Islet of Langerhans (tissue), 1 donor: ENCODE results near the gene CXCL14.
"Not testable (repeated sequence)": the region's sequence is repeated elsewhere in the genome, so short reads cannot be mapped to it uniquely, and the experiment has no call there.

Source experiments
- FAIRE-seq: peaks from one replicate; lab custom pipeline; 2011; peaks lifted over from hg19 to GRCh38; lab: Jason Lieb, UNC

Gene CXCL14

DNA sequence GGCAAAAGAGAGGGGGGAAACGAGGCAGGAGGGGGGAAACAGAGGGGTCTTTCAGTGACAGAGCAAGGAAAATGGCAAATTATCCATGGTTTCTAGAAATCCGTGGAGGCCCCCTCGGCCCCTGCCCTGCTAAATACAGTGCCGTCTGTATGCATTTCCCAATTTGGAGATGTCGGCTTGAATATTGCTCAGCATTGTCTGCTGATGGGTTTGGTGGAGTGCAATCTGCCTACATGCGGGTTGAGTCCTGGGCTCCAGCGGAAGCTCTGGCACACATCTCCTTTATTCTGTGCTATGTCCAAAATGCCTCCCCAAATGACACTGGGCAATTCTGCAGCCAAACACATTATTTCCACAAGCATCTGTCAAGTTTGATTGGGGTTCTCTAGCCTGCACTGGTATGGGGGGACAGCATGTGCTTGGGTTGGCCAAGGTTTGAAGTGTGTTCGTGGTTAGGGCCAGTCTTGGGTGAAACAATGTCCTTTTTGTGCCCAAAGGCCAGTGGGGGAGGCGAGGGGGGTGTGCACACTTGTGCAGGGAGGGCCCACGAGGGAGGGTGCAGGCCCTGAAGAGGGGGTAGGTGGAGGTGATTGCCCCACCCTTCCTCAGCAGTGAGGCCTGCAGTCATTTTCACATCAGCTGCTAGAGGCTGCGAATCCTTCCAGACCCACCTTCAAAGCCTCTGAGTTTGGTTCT lies 36.8 kb downstream of the CXCL14 start:
- no peak for FAIRE-seq

- no peak for FAIRE-seq
These were observed 39.3 kb downstream of the CXCL14 start for GRCh38 chr5:135539430-135540005.

DNA sequence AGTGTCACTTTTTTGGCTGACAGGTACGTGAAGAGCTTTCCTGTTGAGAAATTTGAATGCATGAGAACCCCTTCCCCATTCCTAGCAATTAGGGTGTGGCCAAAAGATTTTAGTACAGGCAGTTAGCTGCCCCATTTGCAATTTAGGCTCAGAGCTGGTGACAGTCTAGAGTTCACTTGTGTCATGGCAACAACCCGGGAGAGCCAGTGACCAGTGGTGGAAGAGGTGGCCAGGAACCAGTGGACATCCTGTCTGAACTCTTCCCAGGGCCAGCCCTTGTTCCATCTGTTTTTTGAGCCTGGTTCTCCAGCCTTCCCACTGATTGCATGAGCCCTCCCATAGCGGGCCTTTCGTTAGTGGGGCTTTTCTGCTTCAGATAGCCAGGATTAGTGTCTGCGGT lies 40.5 kb downstream of the CXCL14 start:
- no peak for FAIRE-seq

DNA sequence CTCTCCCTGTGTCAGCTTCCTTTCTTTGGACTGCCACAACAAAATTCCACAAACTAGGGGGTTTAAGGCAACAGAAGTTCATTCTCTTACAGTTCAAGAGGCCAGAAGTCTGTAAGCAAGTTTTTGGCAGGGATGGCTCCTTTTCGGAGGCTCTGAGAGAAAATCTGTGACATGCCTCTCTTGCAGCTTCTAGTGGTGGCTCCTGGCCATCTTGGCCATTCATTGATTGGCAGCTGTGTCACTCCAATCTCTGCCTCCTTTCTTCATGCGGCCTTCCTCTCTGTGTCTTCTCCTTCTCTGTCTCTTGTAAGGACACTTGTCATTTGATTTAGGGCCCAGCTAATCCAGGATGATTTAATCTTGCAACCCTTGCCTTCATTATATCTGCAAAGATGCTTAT lies 41.0 kb downstream of the CXCL14 start:
- no peak for FAIRE-seq

DNA sequence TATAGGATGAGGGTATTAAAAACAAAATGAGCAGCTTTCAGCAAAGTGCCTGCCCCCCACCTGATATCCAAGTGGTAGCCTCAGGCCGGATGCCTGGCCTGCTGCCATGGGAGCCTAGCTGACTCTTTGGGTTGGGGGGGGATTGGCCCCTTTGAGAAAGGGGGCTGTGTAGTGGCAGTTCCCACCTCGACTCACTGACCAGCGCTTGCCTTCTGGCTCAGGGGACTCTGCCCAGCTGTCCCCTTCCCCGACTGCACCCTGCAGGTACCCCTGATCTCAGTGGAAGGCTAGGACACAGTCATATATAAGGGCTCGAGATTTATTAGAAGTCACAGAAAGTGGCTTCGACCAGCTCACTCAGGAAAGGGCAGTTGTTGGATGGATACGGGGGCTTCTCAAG lies 41.5 kb downstream of the CXCL14 start:
- FAIRE-seq: no peak

- FAIRE-seq: no peak
These were observed 42.7 kb downstream of the CXCL14 start, which contains the start of gene NEUROG1 for GRCh38 chr5:135535820-135536801. TSS of gene NEUROG1 (minus strand) at chr5:135535964. CDS start at chr5:135535690, 274 bp downstream.

DNA sequence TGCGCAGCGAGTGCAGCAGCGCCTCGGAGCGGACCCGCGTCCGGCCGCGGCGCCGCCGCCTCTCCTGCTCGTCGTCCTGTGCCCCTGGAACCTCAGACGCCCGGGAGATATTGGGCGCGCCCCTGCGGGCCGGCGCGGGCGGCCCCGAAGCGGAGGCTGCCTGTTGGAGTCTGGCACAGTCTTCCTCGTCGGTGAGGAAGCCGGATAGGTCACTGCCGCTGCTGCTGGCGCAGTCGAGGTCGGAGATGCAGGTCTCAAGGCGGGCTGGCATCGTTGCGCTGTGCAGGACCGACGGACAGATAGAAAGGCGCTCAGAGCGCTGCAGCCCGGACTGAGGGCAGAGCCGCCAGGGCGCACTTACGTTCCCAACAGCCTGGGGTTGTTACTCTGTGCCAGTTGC lies 43.4 kb downstream of the CXCL14 start:
- FAIRE-seq: no peak

GRCh38 chr5:135534609-135535419 lies 44.0 kb downstream of the CXCL14 start:
- FAIRE-seq: no peak

DNA sequence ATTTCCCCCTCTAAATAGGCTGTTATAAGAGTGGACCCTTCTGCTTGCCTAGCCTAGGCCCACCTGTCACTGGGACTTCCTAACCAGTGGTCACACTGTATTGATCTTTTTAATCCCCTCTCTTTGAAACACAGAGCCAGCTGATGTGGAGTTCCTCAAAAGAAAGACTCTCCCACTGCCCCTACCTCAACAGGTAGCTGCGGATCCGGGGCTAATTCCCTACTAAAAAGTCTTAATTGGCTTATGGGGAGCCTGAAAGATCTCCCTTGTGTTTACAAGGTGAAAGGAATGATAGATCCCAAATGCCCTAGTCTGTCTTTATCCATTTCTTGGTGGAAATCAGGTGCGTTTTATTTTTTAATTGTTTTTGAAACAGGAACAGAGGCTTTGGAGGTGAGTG lies 45.0 kb downstream of the CXCL14 start:
- FAIRE-seq: no peak

DNA sequence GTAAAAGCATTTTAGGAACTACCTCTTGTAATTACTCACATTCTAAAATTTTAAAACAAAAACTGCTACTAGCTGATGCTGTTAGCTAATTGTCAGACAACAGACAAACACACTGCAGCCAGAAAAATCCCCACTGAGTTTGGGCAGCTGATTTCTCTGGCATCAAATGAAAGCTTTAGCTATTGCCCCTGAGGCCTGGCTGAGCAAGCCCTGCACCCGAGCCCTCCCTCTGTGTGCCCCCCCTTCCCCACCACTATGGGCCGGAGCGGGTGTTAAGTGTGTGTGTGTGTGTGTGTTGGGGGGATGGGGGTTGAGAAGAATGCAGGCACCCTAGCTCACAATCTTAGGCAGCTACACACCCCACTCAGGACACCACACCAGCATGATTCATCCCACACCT lies 45.5 kb downstream of the CXCL14 start:
- no peak for FAIRE-seq

- not testable (repeated sequence) for FAIRE-seq
These were observed 49.2 kb downstream of the CXCL14 start for GRCh38 chr5:135529576-135529975.

- no peak for FAIRE-seq
These were observed 51.9 kb downstream of the CXCL14 start for GRCh38 chr5:135526924-135527323.

- no peak for FAIRE-seq
These were observed 56.8 kb downstream of the CXCL14 start for GRCh38 chr5:135521964-135522363.
